IMR-90 (cell line): ENCODE data around the gene NAV2. TPM values are rescaled to one million over a fixed set of nuclear protein-coding genes. Genes with fewer than 3 reads are reported as not detected.

ENCODE experiments used
- ATAC-seq: fragments of 200-7000 bp; cut with Tn5 transposase; 2 replicates; pipeline ENCODE4 v1.9.1; 2020; ENCODE audit warnings: low read depth, mild to moderate bottlenecking, moderate library complexity
- BruUV-seq: library from RNA; stranded (reverse); fragments of 400-500 nt; replicated peaks from 2 replicates; lab custom pipeline; 2021; lab: Mats Ljungman, UMichigan
- CTCF ChIA-PET: fragments of 300-600 bp; formaldehyde crosslinking; extraction: SDS; loops from one replicate; lab custom pipeline; 2021; ENCODE audit warnings: antibody characterized with exemption; lab: Yijun Ruan, JAX
- POLR2A ChIA-PET: fragments of 300-600 bp; sonication (Branson Sonifier 250); formaldehyde crosslinking; loops from one replicate; lab custom pipeline; 2022; ENCODE audit warnings: antibody characterized with exemption; ENCODE audit not compliant: unreplicated experiment; lab: Charles Lee
- DNase-seq: peaks from one replicate; pipeline ENCODE4 v3.0.0; 2013
- H2AFZ ChIP-seq: replicated peaks from 2 replicates; pipeline ENCODE3; 2013; ENCODE audit warnings: low read length, mild to moderate bottlenecking; ENCODE audit not compliant: poor library complexity
- H2AK5ac ChIP-seq: 2 replicates; pipeline ENCODE4 v1.6.1; 2013; ENCODE audit warnings: low read depth, low read length, inconsistent platforms
- H2AK9ac ChIP-seq: replicated peaks from 2 replicates; pipeline ENCODE3; 2013; ENCODE audit warnings: mild to moderate bottlenecking, low read depth, low read length, moderate library complexity; ENCODE audit not compliant: poor library complexity
- H2BK120ac ChIP-seq: 2 replicates; pipeline ENCODE4 v1.6.1; 2013; ENCODE audit warnings: low read depth, low read length, inconsistent platforms
- H2BK15ac ChIP-seq: 3 replicates; pipeline ENCODE4 v1.6.1; 2013; ENCODE audit warnings: low read depth, low read length, inconsistent platforms
- H2BK20ac ChIP-seq: 2 replicates; pipeline ENCODE4 v1.6.1; 2013; ENCODE audit warnings: low read depth, mild to moderate bottlenecking, inconsistent platforms, low read length, moderate library complexity
- H2BK5ac ChIP-seq: 2 replicates; pipeline ENCODE4 v1.6.1; 2013; ENCODE audit warnings: mild to moderate bottlenecking, low read depth, low read length, inconsistent platforms; ENCODE audit not compliant: poor library complexity, severe bottlenecking
- H3K14ac ChIP-seq: replicated peaks from 2 replicates; pipeline ENCODE4 v1.6.1; 2013; ENCODE audit warnings: low read depth, low read length, inconsistent platforms
- H3K18ac ChIP-seq: 2 replicates; pipeline ENCODE4 v1.6.1; 2013; ENCODE audit warnings: low read depth, low read length, control low read depth
- H3K23ac ChIP-seq: 2 replicates; pipeline ENCODE4 v1.6.1; 2013; ENCODE audit warnings: low read depth, low read length, inconsistent platforms
- H3K27ac ChIP-seq: 2 replicates; pipeline ENCODE4 v1.5.1; 2013; ENCODE audit warnings: mild to moderate bottlenecking, control low read depth, low read length; ENCODE audit not compliant: insufficient read depth
- H3K27me3 ChIP-seq: 2 replicates; pipeline ENCODE4 v1.6.1; 2013; ENCODE audit warnings: low read length; ENCODE audit not compliant: control insufficient read depth, insufficient read depth
- H3K36me3 ChIP-seq: 2 replicates; pipeline ENCODE4 v1.6.1; 2013; ENCODE audit warnings: low read length, mixed read lengths; ENCODE audit not compliant: control insufficient read depth, insufficient read depth
- H3K4ac ChIP-seq: 2 replicates; pipeline ENCODE4 v1.6.1; 2013; ENCODE audit warnings: low read depth, low read length, inconsistent platforms
- H3K4me1 ChIP-seq: 2 replicates; pipeline ENCODE4 v1.6.1; 2013; ENCODE audit warnings: low read length, mixed read lengths; ENCODE audit not compliant: control insufficient read depth, insufficient read depth
- H3K4me2 ChIP-seq: 2 replicates; pipeline ENCODE4 v1.6.1; 2013; ENCODE audit warnings: low read depth, mild to moderate bottlenecking, control low read depth, low read length, moderate library complexity
- H3K4me3 ChIP-seq: 2 replicates; pipeline ENCODE4 v1.5.1; 2013; ENCODE audit warnings: low read depth, mild to moderate bottlenecking, control low read depth, low read length, moderate library complexity; ENCODE audit not compliant: insufficient read depth
- H3K56ac ChIP-seq: 2 replicates; pipeline ENCODE4 v1.6.1; 2013; ENCODE audit warnings: low read length, inconsistent platforms; ENCODE audit not compliant: insufficient read depth; ENCODE audit errors: extremely low read depth
- H3K79me1 ChIP-seq, 2 experiments: 2 replicates each; pipeline ENCODE4 v1.6.1; 2013; ENCODE audit warnings: low read length in 2 of 2, inconsistent platforms in 1 of 2, low read depth in 1 of 2
- H3K9ac ChIP-seq: 2 replicates; pipeline ENCODE4 v1.6.1; 2013; ENCODE audit warnings: low read depth, low read length, control low read depth
- H3K9me1 ChIP-seq: 2 replicates; pipeline ENCODE4 v1.6.1; 2013; ENCODE audit warnings: low read length, inconsistent platforms; ENCODE audit not compliant: insufficient read depth
- H3K9me3 ChIP-seq: 2 replicates; pipeline ENCODE4 v1.6.1; 2013; ENCODE audit warnings: low read length; ENCODE audit not compliant: control insufficient read depth, insufficient read depth
- H4K20me1 ChIP-seq: 2 replicates; pipeline ENCODE4 v1.6.1; 2013; ENCODE audit warnings: low read length, inconsistent platforms; ENCODE audit not compliant: insufficient read depth
- H4K5ac ChIP-seq: 2 replicates; pipeline ENCODE4 v1.6.1; 2013; ENCODE audit warnings: mild to moderate bottlenecking, low read depth, low read length, control low read depth
- H4K8ac ChIP-seq, 2 experiments: 2 replicates each; pipeline ENCODE4 v1.6.1; 2013; ENCODE audit warnings: low read depth in 2 of 2, low read length in 2 of 2, control low read depth in 1 of 2, inconsistent platforms in 1 of 2
- H4K91ac ChIP-seq: 2 replicates; pipeline ENCODE4 v1.6.1; 2013; ENCODE audit warnings: low read depth, low read length, inconsistent platforms; ENCODE audit not compliant: insufficient read depth
- CEBPB ChIP-seq: IDR thresholded peaks from 2 replicates; pipeline ENCODE4 v1.6.1; 2012; ENCODE audit warnings: low read depth, low read length, improper control_type of control experiment
- CHD1 ChIP-seq: IDR thresholded peaks from 2 replicates; pipeline ENCODE4 v1.6.1; 2012; ENCODE audit warnings: low read depth, low read length, improper control_type of control experiment
- RCOR1 ChIP-seq: IDR thresholded peaks from 2 replicates; pipeline ENCODE4 v1.6.1; 2012; ENCODE audit warnings: mild to moderate bottlenecking, low read length, improper control_type of control experiment; ENCODE audit not compliant: insufficient replicate concordance
- RFX5 ChIP-seq: IDR thresholded peaks from 2 replicates; pipeline ENCODE4 v1.8.0; 2012; ENCODE audit warnings: low read depth, mild to moderate bottlenecking, low read length, moderate library complexity
- USF2 ChIP-seq: fragments of 150-350 bp; IDR thresholded peaks from 2 replicates; pipeline ENCODE4 v1.6.1; 2017; ENCODE audit warnings: mild to moderate bottlenecking, antibody characterized with exemption, low read length, low read depth
- WGBS, 2 experiments: methylation state at CpG; one replicate each; pipeline versions ENCODE4 v1.1.5 to v1.1.7; 2013; ENCODE audit warnings: missing lambda C conversion rate in 2 of 2; ENCODE audit not compliant: insufficient read length in 1 of 2; ENCODE audit errors: extremely low coverage in 2 of 2; 5-methylcytosine and 5-hydroxymethylcytosine counted together
- dilution Hi-C: fragments of 300-500 bp; cut with HindIII; formaldehyde crosslinking; loops from one replicate; pipeline ENCODE4 v1.14.3; 2018; ENCODE audit warnings: low sequenced_read_pairs; ENCODE audit not compliant: unreplicated experiment
- in situ Hi-C: fragments of 300-500 bp; cut with MboI; formaldehyde crosslinking; loops from 3 replicates; pipeline ENCODE4 v1.14.3; 2019; ENCODE audit warnings: low sequenced_read_pairs, inconsistent platforms, mixed read lengths
- intact Hi-C: fragments of 100-400 bp; cut with micrococcal nuclease; formaldehyde crosslinking; loops from 2 replicates; pipeline ENCODE4 v1.10.0; 2022
- polyA plus RNA-seq, 3 experiments: library from polyadenylated mRNA; depleted of rRNA; stranded (reverse); fragments of >200 nt; gene quantifications; 2 replicates each; pipeline ENCODE4 v1.2.3, GENCODE V29; 2012; ENCODE audit warnings: low replicate concordance in 1 of 3
- total RNA-seq: library from RNA; depleted of rRNA; stranded (reverse); fragments of >200 nt; gene quantifications from 2 replicates; pipeline ENCODE4 v1.2.3, GENCODE V29; 2012
- TF ChIP-seq, protein P1 (sequence below): conservative IDR thresholded peaks from 2 replicates; pipeline ENCODE4 v1.5.1; 2012; ENCODE audit warnings: mild to moderate bottlenecking, low read depth, low read length, improper control_type of control experiment

Gene NAV2
- total and polyA plus RNA-seq, 2 of the 4 experiments (the other 2 are of a cell fraction): 4.5 to 12.6 TPM

DNA sequence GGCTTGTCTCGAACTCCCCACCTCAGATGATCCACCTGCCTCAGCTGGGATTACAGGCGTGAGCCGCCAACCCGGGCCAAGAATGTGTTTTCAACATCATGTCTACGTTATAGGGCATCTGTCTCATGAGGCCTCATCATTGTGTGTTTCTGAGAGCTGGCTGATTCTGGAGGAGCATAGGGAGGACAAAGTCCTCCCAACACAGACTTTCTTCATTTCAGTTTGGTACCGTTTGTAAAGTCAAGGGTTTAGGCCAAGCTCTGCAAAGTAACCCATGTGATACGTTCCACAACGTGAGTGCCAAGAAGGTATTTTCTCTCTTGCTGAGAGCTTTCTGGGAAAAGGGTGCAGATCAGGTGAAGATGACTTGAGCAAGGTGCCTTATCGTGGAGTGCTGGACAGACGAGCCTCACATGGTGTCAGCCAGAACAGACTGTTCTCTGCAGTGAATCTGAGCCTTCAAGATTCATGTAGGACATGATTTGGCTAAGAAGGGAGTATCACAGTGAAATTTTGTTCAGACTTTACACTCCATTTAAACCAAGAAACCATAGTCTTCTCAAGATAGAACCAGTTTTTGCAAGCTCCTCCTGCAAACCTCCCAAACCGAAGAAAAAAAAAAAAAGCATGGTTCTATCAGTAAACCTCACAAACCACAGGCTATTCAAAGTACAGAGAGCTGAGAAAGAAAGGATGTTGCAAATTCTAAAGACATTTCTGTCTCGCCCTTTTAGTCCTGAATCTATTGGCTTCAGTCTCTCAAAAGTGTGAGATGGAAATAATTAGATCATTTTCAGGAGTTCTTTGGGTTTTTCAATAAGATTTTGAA lies 376.0 kb downstream of the NAV2 start:
- no peak overlapping the region for H3K4ac ChIP-seq
- CTCF ChIA-PET: no interaction called here
- in situ Hi-C loops: no loop called here
- H4K91ac ChIP-seq: no peak overlapping the region
- no peak overlapping the region for H2BK15ac ChIP-seq
- H2AFZ ChIP-seq: no peak overlapping the region
- peaks cover 9% of the 10 kb centered on the region for H3K4me1 ChIP-seq
- H3K56ac ChIP-seq: no peak overlapping the region
- DNase-seq: peak; percentile 37
- H3K36me3 ChIP-seq: peaks cover 46% of the 10 kb centered on the region
- H3K18ac ChIP-seq: no peak overlapping the region
- H3K27ac ChIP-seq: no peak overlapping the region
- intact Hi-C loops: no loop called here
- no peak overlapping the region for H3K9ac ChIP-seq
- H3K4me3 ChIP-seq: no peak overlapping the region
- H3K79me1 ChIP-seq: no peaks in the 10 kb centered on the region
- dilution Hi-C loops: no loop called here
- no peaks in the 10 kb centered on the region for H3K27me3 ChIP-seq
- TF ChIP-seq RFX5 (no peak), USF2 (no peak), CEBPB (no peak), RCOR1 (no peak), CHD1 (no peak)
- TF ChIP-seq, protein P1, sequence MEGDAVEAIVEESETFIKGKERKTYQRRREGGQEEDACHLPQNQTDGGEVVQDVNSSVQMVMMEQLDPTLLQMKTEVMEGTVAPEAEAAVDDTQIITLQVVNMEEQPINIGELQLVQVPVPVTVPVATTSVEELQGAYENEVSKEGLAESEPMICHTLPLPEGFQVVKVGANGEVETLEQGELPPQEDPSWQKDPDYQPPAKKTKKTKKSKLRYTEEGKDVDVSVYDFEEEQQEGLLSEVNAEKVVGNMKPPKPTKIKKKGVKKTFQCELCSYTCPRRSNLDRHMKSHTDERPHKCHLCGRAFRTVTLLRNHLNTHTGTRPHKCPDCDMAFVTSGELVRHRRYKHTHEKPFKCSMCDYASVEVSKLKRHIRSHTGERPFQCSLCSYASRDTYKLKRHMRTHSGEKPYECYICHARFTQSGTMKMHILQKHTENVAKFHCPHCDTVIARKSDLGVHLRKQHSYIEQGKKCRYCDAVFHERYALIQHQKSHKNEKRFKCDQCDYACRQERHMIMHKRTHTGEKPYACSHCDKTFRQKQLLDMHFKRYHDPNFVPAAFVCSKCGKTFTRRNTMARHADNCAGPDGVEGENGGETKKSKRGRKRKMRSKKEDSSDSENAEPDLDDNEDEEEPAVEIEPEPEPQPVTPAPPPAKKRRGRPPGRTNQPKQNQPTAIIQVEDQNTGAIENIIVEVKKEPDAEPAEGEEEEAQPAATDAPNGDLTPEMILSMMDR: no peak
- H3K4me2 ChIP-seq: no peak overlapping the region
- no peak overlapping the region for H3K23ac ChIP-seq
- H3K9me1 ChIP-seq: no peaks in the 10 kb centered on the region; the same call in 1 of the 2 replicates
- no peak overlapping the region for H4K5ac ChIP-seq
- no peak overlapping the region for H2BK5ac ChIP-seq
- H3K9me3 ChIP-seq: no peaks in the 10 kb centered on the region
- no peak overlapping the region for H4K8ac ChIP-seq
- 0 out of 2 replicates have a peak overlapping the region, but pooled peaks have one; percentile 24 for H2AK5ac ChIP-seq
- no peak overlapping the region for H3K14ac ChIP-seq
- no peak for ATAC-seq
- WGBS, 2 experiments: 95% methylated on average over 2 of the region's 12 CpGs; no CpG with 5 or more reads in 1 of the 2 experiments
- no peaks in the 10 kb centered on the region for H4K20me1 ChIP-seq
- no peak overlapping the region for H2BK120ac ChIP-seq
- POLR2A ChIA-PET: no interaction called here
- no peak overlapping the region for H2AK9ac ChIP-seq
- BruUV-seq: no TSS peak
- no peak overlapping the region for H2BK20ac ChIP-seq
